Epithelial cell of esophagus (primary cell): ENCODE data around the gene ZMYM4.

Experiments used
- DNase-seq: peaks from one replicate; pipeline ENCODE4 v3.0.0; 2010; ENCODE audit warnings: low read depth
- H3K4me3 ChIP-seq: 2 replicates; pipeline ENCODE4 v1.5.1; 2011; ENCODE audit warnings: mild to moderate bottlenecking, low read length, control low read depth
- TF ChIP-seq, protein P1 (sequence below): IDR thresholded peaks from 2 replicates; pipeline ENCODE4 v1.5.1; 2011; ENCODE audit warnings: low read depth, mild to moderate bottlenecking, low read length, control low read depth, inconsistent platforms; ENCODE audit not compliant: insufficient read depth; ENCODE audit errors: missing control alignments

Gene ZMYM4

DNA sequence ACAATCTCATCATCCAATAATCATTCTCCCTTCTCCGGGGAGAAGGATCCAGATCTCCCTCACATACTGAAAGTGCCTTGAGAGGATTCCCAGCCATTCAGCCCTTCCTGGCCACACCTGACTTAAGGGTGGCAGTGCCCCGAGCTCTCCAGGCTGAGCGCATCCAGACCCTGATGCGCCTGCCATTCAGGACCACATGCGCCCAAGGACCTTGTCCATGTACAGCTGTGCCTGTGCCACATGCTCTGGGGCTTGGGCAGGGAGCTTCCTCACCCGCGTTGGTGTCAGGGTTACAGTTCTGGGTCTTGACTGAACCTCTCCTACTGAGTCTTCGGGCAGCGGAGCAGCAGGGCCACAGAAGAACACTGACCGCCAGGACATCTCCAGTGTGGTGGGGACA lies 167.6 kb downstream of the ZMYM4 start:
- no peak overlapping the region for H3K4me3 ChIP-seq
- TF ChIP-seq, protein P1, sequence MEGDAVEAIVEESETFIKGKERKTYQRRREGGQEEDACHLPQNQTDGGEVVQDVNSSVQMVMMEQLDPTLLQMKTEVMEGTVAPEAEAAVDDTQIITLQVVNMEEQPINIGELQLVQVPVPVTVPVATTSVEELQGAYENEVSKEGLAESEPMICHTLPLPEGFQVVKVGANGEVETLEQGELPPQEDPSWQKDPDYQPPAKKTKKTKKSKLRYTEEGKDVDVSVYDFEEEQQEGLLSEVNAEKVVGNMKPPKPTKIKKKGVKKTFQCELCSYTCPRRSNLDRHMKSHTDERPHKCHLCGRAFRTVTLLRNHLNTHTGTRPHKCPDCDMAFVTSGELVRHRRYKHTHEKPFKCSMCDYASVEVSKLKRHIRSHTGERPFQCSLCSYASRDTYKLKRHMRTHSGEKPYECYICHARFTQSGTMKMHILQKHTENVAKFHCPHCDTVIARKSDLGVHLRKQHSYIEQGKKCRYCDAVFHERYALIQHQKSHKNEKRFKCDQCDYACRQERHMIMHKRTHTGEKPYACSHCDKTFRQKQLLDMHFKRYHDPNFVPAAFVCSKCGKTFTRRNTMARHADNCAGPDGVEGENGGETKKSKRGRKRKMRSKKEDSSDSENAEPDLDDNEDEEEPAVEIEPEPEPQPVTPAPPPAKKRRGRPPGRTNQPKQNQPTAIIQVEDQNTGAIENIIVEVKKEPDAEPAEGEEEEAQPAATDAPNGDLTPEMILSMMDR = no peak
- no peak for DNase-seq

DNA sequence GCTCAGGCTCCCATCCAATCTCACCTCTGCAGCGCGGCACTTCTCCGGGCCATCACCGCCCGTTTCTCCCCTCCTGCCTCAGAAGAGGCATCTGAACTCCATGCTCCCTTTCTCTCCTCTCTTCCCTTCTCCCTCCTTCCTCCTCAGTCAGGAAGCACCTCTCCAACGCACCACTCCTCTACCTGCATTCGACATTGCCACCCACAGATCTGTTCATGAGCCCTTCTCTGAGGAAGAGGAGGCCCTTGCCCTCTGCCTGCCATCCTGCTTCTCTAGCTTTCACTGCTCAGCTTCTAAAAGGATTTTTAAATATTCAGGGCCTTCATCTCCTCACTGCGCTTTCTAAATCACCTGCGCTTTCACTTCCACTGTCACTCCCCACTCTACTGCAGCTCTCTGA lies 168.7 kb downstream of the ZMYM4 start:
- DNase-seq = no peak
- H3K4me3 ChIP-seq = no peak overlapping the region
- TF ChIP-seq, protein P1 = no peak

DNA sequence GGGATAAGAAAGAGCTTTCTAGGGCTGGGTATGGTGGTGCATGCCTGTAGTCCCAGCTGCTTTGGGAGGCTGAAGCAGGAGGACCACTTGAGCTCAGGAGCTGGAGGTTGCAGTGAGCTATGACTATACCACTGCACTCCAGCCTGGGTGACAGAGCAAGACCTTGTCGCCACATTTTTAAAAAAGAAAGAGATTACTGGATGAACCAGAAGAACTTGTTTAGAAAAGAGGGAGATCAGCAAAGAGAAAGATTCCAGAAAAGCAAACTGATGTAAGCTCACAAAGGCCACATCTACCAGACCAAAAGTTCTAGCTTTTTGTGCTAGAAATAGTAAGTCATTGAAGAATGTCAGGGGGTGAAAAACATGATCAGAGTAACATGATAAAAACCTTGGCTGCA lies 171.1 kb downstream of the ZMYM4 start:
- DNase-seq = peak; percentile 32
- TF ChIP-seq, protein P1 = no peak
- no peak overlapping the region for H3K4me3 ChIP-seq

DNA sequence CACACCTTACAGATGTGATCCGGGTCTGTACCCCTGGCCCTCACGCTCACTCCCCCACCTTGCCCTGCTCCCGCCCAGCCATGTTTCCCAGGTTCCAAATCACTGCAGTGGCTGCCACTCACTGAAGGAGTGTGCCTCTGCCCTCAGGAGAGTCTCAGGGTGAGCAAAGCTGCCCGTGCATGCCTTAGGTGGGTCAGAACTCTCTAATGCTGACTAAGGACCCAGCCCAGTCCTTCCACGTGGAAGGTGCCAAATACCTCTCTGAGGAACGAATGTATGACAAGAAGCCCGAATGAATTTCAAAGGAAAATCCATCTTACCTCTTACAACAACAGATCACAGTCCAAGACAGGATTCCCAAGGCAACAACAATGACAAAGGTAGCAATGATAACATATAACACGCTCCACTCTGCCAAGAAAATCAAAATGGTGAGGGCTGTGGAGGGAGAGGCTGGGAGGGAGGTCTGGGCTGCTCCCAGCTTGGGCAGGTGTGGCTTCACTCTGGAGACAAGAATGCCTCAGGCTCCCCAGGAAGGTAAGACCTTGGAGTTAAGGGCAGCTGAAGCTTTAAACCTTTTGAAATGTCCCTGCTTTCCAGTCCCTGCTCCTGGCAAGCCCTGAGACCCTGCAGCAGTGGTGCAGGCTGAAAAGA lies 173.5 kb downstream of the ZMYM4 start:
- no peak overlapping the region for H3K4me3 ChIP-seq
- peak; percentile 86 for DNase-seq
- TF ChIP-seq, protein P1 = no peak

DNA sequence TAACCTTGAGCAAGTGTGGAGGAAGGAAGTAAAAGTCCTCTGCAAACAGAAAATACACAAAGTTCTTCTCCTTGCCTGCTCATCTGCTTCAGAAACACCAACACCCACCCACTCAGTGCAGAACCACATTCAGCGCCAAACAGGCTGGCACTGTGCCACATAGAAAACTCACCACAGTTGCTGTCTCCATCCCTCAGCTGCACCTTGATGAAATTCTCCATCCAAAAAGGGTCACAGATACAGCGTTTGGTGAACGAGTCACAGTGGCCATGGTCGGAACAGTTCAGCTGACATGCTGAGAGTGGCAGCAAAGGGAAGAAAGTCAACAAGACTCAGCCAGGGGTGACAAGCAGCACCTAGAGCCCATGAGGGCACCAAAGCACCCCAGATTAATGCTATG lies 174.2 kb downstream of the ZMYM4 start:
- H3K4me3 ChIP-seq = no peak overlapping the region
- TF ChIP-seq, protein P1 = no peak
- peak; percentile 16 for DNase-seq

DNA sequence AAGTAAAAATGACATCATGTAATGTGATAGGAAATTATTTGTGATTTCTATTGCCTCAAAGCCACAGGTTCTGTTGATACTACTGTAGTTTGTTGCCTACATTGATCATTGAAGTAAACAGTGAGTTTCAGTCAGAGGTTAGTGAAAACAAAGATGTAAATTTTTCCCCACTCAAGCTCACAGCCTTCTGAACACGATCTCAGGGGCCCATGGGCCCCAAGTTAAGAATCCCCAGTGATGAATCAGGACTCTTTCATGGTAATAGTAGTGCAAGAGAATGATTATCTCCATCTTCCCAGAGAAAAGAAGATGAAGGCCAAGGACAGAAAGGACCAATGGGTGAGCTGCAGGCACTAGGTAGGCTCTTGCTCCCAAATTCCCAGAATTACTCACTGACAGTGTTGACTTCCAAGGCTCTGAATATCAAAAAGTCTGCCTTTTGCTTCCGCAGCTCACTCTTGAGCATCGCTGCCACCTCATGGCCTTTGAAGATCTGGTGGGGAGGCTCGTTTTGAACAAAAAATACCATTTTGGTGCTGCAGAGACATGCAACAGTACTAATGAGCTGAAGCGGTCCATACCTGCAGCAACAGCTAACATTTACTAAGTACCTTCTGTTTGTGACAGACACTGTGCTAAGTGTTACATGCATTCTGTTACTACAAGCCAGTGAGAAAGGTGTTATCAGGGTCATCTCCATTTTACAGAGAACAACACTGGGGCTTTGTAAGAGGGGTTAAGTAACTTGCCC lies 175.4 kb downstream of the ZMYM4 start:
- TF ChIP-seq, protein P1 = no peak
- no peak overlapping the region for H3K4me3 ChIP-seq
- no peak for DNase-seq

DNA sequence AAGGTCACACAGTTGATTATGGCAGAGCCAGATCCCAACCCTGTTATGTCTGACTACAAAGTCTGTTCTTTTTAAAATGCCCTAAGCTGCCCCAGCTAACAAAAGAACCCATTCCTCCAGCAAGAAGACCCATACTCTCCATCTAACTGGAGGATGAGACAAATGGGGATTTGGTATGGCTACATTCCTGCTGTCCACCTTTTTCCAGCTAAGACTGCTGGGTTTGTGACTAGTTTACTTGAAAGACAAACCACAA lies 175.9 kb downstream of the ZMYM4 start:
- no peak for DNase-seq

More for the DNA sequence above, 175.9 kb downstream of the ZMYM4 start:
- TF ChIP-seq, protein P1 = no peak
- no peak overlapping the region for H3K4me3 ChIP-seq
